ENCODE data around the gene ITGA11.

DNA sequence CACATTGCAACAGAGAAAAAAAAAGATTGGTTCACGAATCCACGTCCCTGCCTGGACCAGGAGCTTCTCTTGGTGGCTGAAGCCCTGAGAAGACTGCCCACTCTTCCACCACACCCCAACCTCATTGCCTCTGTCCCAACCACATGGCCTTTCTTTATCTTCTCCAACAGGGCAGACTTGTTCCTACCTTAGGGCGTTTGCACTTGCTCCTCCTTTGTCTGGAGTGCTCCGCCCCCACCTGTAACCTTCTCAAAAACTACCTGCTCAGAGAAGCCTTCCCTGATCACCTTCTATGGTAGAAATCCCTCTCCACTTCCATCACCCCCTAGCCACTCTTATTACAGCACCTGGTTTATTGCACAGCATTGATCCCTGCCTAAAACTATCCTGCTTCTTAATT, 64.7 kb downstream of the ITGA11 start:
- TF ChIP-seq, protein P1, sequence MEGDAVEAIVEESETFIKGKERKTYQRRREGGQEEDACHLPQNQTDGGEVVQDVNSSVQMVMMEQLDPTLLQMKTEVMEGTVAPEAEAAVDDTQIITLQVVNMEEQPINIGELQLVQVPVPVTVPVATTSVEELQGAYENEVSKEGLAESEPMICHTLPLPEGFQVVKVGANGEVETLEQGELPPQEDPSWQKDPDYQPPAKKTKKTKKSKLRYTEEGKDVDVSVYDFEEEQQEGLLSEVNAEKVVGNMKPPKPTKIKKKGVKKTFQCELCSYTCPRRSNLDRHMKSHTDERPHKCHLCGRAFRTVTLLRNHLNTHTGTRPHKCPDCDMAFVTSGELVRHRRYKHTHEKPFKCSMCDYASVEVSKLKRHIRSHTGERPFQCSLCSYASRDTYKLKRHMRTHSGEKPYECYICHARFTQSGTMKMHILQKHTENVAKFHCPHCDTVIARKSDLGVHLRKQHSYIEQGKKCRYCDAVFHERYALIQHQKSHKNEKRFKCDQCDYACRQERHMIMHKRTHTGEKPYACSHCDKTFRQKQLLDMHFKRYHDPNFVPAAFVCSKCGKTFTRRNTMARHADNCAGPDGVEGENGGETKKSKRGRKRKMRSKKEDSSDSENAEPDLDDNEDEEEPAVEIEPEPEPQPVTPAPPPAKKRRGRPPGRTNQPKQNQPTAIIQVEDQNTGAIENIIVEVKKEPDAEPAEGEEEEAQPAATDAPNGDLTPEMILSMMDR (IDR thresholded peaks at IDR 0.05) = no peak
- TF ChIP-seq SIN3A (IDR thresholded peaks at IDR 0.05; ENCODE audit: borderline replicate concordance, low read depth, low read length) (no peak), YY1 (IDR thresholded peaks at IDR 0.05; ENCODE audit: low read depth) (no peak), POLR2AphosphoS5 (IDR thresholded peaks at IDR 0.05; ENCODE audit: low read depth, low read length) (no peak), JUND (IDR thresholded peaks at IDR 0.05) (no peak), MXI1 (IDR thresholded peaks at IDR 0.05; ENCODE audit: low read depth, low read length) (no peak), USF2 (IDR thresholded peaks at IDR 0.05; ENCODE audit: borderline replicate concordance, low read depth, low read length) (no peak), CHD2 (IDR thresholded peaks at IDR 0.05; ENCODE audit: low read length, partially characterized antibody) (no peak), EP300 (IDR thresholded peaks at IDR 0.05; ENCODE audit: borderline replicate concordance in 1 of 2, low read depth in 1 of 2, low read length in 1 of 2) (no peak), EZH2phosphoT487 (IDR thresholded peaks at IDR 0.05; ENCODE audit: borderline replicate concordance, low read depth) (no peak)
- TF ChIP-seq, protein P2, sequence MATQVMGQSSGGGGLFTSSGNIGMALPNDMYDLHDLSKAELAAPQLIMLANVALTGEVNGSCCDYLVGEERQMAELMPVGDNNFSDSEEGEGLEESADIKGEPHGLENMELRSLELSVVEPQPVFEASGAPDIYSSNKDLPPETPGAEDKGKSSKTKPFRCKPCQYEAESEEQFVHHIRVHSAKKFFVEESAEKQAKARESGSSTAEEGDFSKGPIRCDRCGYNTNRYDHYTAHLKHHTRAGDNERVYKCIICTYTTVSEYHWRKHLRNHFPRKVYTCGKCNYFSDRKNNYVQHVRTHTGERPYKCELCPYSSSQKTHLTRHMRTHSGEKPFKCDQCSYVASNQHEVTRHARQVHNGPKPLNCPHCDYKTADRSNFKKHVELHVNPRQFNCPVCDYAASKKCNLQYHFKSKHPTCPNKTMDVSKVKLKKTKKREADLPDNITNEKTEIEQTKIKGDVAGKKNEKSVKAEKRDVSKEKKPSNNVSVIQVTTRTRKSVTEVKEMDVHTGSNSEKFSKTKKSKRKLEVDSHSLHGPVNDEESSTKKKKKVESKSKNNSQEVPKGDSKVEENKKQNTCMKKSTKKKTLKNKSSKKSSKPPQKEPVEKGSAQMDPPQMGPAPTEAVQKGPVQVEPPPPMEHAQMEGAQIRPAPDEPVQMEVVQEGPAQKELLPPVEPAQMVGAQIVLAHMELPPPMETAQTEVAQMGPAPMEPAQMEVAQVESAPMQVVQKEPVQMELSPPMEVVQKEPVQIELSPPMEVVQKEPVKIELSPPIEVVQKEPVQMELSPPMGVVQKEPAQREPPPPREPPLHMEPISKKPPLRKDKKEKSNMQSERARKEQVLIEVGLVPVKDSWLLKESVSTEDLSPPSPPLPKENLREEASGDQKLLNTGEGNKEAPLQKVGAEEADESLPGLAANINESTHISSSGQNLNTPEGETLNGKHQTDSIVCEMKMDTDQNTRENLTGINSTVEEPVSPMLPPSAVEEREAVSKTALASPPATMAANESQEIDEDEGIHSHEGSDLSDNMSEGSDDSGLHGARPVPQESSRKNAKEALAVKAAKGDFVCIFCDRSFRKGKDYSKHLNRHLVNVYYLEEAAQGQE (IDR thresholded peaks at IDR 0.05; ENCODE audit: low read depth, low read length) = no peak

All from SK-N-SH (cell line).